GM12878 (cell line): ENCODE data around the gene LAD1. TPM values are rescaled to one million over a fixed set of nuclear protein-coding genes. Genes with fewer than 3 reads are reported as not detected.

Source experiments
- ATAC-seq: fragments of 200-7000 bp; cut with Tn5 transposase; 3 replicates; pipeline ENCODE4 v1.9.1; 2020; ENCODE audit warnings: mild to moderate bottlenecking, moderate library complexity
- Bru-seq: library from RNA; stranded (reverse); fragments of 400-500 nt; gene quantifications from one replicate; lab custom pipeline; 2021; lab: Mats Ljungman, UMichigan
- BruChase-seq, 2 experiments: library from RNA; stranded (reverse); fragments of 400-500 nt; gene quantifications; one replicate each; lab custom pipeline; 2021; lab: Mats Ljungman, UMichigan
- BruUV-seq: library from RNA; stranded (reverse); fragments of 400-500 nt; replicated peaks from 2 replicates; lab custom pipeline; 2021; lab: Mats Ljungman, UMichigan
- CTCF ChIA-PET: fragments of 300-600 bp; sonication (Branson Sonifier 250); formaldehyde crosslinking; extraction: SDS; loops from one replicate; lab custom pipeline; 2021; ENCODE audit warnings: inconsistent platforms; lab: Yijun Ruan, JAX
- POLR2A ChIA-PET: fragments of 350-600 bp; formaldehyde crosslinking; extraction: SDS; loops from one replicate; lab custom pipeline; 2021; ENCODE audit warnings: inconsistent platforms; lab: Charles Lee
- RAD21 ChIA-PET: fragments of 300-600 bp; sonication (Branson Sonifier 250); formaldehyde crosslinking; loops from one replicate; lab custom pipeline; 2023; ENCODE audit warnings: antibody characterized with exemption; ENCODE audit not compliant: unreplicated experiment; lab: Charles Lee
- SMC1A ChIA-PET: fragments of 300-600 bp; sonication (Branson Sonifier 250); formaldehyde crosslinking; loops from one replicate; lab custom pipeline; 2023; ENCODE audit not compliant: unreplicated experiment, uncharacterized antibody; lab: Charles Lee
- DNase-seq: peaks from one replicate; pipeline ENCODE4 v3.0.0-alpha.2; 2011; ENCODE audit warnings: low read depth, low spot score
- FAIRE-seq: peaks from 3 replicates; lab custom pipeline; 2011; peaks lifted over from hg19 to GRCh38; lab: Jason Lieb, UNC
- H2AFZ ChIP-seq: 2 replicates; pipeline ENCODE4 v1.6.0; 2011; ENCODE audit warnings: low read depth, low read length, control low read depth; ENCODE audit not compliant: control insufficient read depth
- H3K27ac ChIP-seq: 2 replicates; pipeline ENCODE4 v1.5.1; 2011; ENCODE audit warnings: control low read depth; ENCODE audit not compliant: control insufficient read depth, insufficient read depth
- H3K27me3 ChIP-seq, 2 experiments: replicated peaks in 1 of 2; 2 replicates each; pipeline versions ENCODE4 v1.6.0 to v1.6.1; 2011; ENCODE audit warnings: low read length in 1 of 2; ENCODE audit not compliant: control insufficient read depth in 2 of 2, insufficient read depth in 2 of 2
- H3K36me3 ChIP-seq, 2 experiments: 2 replicates each; pipeline ENCODE4 v1.5.1; 2011; ENCODE audit warnings: low read length in 1 of 2; ENCODE audit not compliant: control insufficient read depth in 2 of 2, insufficient read depth in 2 of 2
- H3K4me1 ChIP-seq: 2 replicates; pipeline ENCODE4 v1.6.1; 2011; ENCODE audit warnings: mild to moderate bottlenecking, low read length, moderate library complexity, mixed read lengths; ENCODE audit not compliant: control insufficient read depth, insufficient read depth
- H3K4me2 ChIP-seq: 2 replicates; pipeline ENCODE4 v1.6.0; 2011; ENCODE audit warnings: control low read depth; ENCODE audit not compliant: control insufficient read depth, insufficient read depth
- H3K4me3 ChIP-seq: fragments of 200-600 bp; sonication (generic); 2 replicates; pipeline ENCODE4 v1.5.1; 2016
- H3K79me2 ChIP-seq: 2 replicates; pipeline ENCODE4 v1.6.0; 2011; ENCODE audit warnings: low read length; ENCODE audit not compliant: control insufficient read depth, insufficient read depth
- H3K9ac ChIP-seq: 2 replicates; pipeline ENCODE4 v1.8.0; 2011; ENCODE audit warnings: low read length, control low read depth, mixed read lengths; ENCODE audit not compliant: control insufficient read depth, insufficient read depth
- H3K9me3 ChIP-seq: replicated peaks from 3 replicates; pipeline ENCODE4 v1.5.1; 2011; ENCODE audit warnings: mild to moderate bottlenecking, low read length; ENCODE audit not compliant: control insufficient read depth, insufficient read depth
- H4K20me1 ChIP-seq: 2 replicates; pipeline ENCODE4 v1.6.0; 2011; ENCODE audit not compliant: control insufficient read depth, insufficient read depth
- ESRRA ChIP-seq: IDR thresholded peaks from 2 replicates; pipeline ENCODE4 v1.6.1; 2012; ENCODE audit warnings: mild to moderate bottlenecking, low read length, improper control_type of control experiment
- HCFC1 ChIP-seq: fragments of 150-350 bp; IDR thresholded peaks from 2 replicates; pipeline ENCODE4 v1.6.1; 2014; ENCODE audit warnings: low read length
- JUND ChIP-seq: IDR thresholded peaks from 2 replicates; pipeline ENCODE4 v1.6.1; 2012; ENCODE audit warnings: low read depth, mild to moderate bottlenecking, low read length, improper control_type of control experiment, moderate library complexity
- KDM1A ChIP-seq: fragments of 200-600 bp; sonication (generic); IDR thresholded peaks from 2 replicates; pipeline ENCODE4 v1.6.1; 2016; ENCODE audit warnings: borderline replicate concordance
- NR2C1 ChIP-seq: fragments of 450-650 bp; IDR thresholded peaks from 2 replicates; pipeline ENCODE4 v1.6.1; 2017; ENCODE audit warnings: antibody characterized with exemption, mild to moderate bottlenecking, moderate library complexity
- RB1 ChIP-seq: fragments of 450-650 bp; formaldehyde crosslinking; IDR thresholded peaks from 2 replicates; pipeline ENCODE4 v1.6.1; 2017; ENCODE audit warnings: mild to moderate bottlenecking, borderline replicate concordance
- SUZ12 ChIP-seq: fragments of 200-600 bp; sonication (generic); IDR thresholded peaks from one replicate; pipeline ENCODE4 v1.6.1; 2018; ENCODE audit warnings: antibody characterized with exemption, mild to moderate bottlenecking; ENCODE audit not compliant: unreplicated experiment
- YBX1 ChIP-seq: fragments of 450-650 bp; IDR thresholded peaks from 2 replicates; pipeline ENCODE4 v1.6.1; 2016; ENCODE audit warnings: antibody characterized with exemption
- WGBS: methylation state at CpG from one replicate; pipeline ENCODE4 v1.1.6; 2016; ENCODE audit warnings: low lambda C conversion rate; ENCODE audit not compliant: insufficient replicate concordance, insufficient coverage; ENCODE audit errors: missing lambda C conversion rate; 5-methylcytosine and 5-hydroxymethylcytosine counted together
- in situ Hi-C: fragments of 300-500 bp; cut with MboI; formaldehyde crosslinking; loops from 9 replicates; pipeline ENCODE4 v1.14.3; 2018; ENCODE audit warnings: mixed read lengths
- intact Hi-C: fragments of 100-400 bp; cut with micrococcal nuclease; formaldehyde crosslinking; loops from one replicate; pipeline ENCODE4 v1.14.2; 2022; ENCODE audit not compliant: unreplicated experiment
- long read RNA-seq, 2 experiments: library from polyadenylated mRNA; unstranded; transcript quantifications; one replicate each; pipeline ENCODE4 v2.0.0, GENCODE V29; 2019 to 2020
- polyA minus RNA-seq, 3 experiments: library from RNA; depleted of rRNA, polyadenylated mRNA; stranded (reverse); fragments of >200 nt; gene quantifications; 2 replicates each; pipeline ENCODE4 v1.2.3, GENCODE V29; 2011
- polyA plus RNA-seq, 11 experiments: library from polyadenylated mRNA; depleted of rRNA in 4 of 11; unstranded in 6 of 11; stranded (reverse) in 5 of 11; fragments of >200 nt; fragmentation: Nextera tagmentation in 4 of 11; fragmentation: Illumina TruSeq in 1 of 11; extraction: Ambion mirVana in 4 of 11; extraction: Trizol in 1 of 11; gene quantifications; 1 replicate in 1 of 11; 2 replicates in 10 of 11; pipeline versions ENCODE4 v1.2.1 to v1.2.3, GENCODE V29; 2011 to 2016; ENCODE audit warnings: inconsistent platforms in 2 of 11, missing spikeins in 2 of 11, low read depth in 1 of 11
- total RNA-seq, 4 experiments: library from RNA; depleted of rRNA in 3 of 4; stranded (reverse); fragments of >200 nt in 3 of 4; fragmentation: Illumina TruSeq in 1 of 4; extraction: Trizol in 1 of 4; gene quantifications; 2 replicates each; pipeline versions ENCODE4 v1.2.1 to v1.2.3, GENCODE V29; 2013 to 2021
- TF ChIP-seq, protein P1 (sequence below): IDR thresholded peaks from 2 replicates; pipeline ENCODE4 v1.6.1; 2011; ENCODE audit warnings: borderline replicate concordance, low read depth, mild to moderate bottlenecking, moderate library complexity, mixed read lengths, low read length; ENCODE audit not compliant: insufficient read depth; ENCODE audit errors: extremely low read length
- TF ChIP-seq, protein P2 (sequence below): IDR thresholded peaks from 2 replicates; pipeline ENCODE4 v1.6.1; 2011; ENCODE audit warnings: low read depth, mild to moderate bottlenecking, low read length, moderate library complexity, borderline replicate concordance; ENCODE audit errors: extremely low read depth
- TF ChIP-seq, protein P3 (sequence below): fragments of 450-650 bp; IDR thresholded peaks from 2 replicates; pipeline ENCODE4 v1.6.1; 2017; ENCODE audit warnings: antibody characterized with exemption, mild to moderate bottlenecking, moderate library complexity
- TF ChIP-seq, protein P4 (sequence below): fragments of 150-350 bp; IDR thresholded peaks from 2 replicates; pipeline ENCODE4 v1.6.1; 2016; ENCODE audit warnings: low read depth, low read length

The LAD1 gene, protein sequence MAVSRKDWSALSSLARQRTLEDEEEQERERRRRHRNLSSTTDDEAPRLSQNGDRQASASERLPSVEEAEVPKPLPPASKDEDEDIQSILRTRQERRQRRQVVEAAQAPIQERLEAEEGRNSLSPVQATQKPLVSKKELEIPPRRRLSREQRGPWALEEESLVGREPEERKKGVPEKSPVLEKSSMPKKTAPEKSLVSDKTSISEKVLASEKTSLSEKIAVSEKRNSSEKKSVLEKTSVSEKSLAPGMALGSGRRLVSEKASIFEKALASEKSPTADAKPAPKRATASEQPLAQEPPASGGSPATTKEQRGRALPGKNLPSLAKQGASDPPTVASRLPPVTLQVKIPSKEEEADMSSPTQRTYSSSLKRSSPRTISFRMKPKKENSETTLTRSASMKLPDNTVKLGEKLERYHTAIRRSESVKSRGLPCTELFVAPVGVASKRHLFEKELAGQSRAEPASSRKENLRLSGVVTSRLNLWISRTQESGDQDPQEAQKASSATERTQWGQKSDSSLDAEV
- 0.40 and 0.91 TPM in 2 replicates for total RNA-seq (2013; cell fraction: nucleolus; rRNA removed)
- 0.22 and 0.40 TPM in 2 replicates for total RNA-seq (2014; rRNA removed)
- total RNA-seq (2014; rRNA removed; fragmentation: Illumina TruSeq; extraction: Trizol), result 0.18 and 0.40 TPM in 2 replicates
- 0.26 and 0.53 TPM in 2 replicates for total RNA-seq (2021)
- polyA plus RNA-seq (2011; ENCODE audit: low read depth), result 0.33 TPM
- polyA plus RNA-seq (2011; rRNA removed), result 0.05 TPM in 1 of 2 replicates, not detected in the other
- 0.09 TPM in 1 of 2 replicates, not detected in the other for polyA plus RNA-seq (2011; cell fraction: cytosol; rRNA removed)
- polyA plus RNA-seq (2011; cell fraction: nucleus; rRNA removed), result 0.07 TPM in 1 of 2 replicates, not detected in the other
- 0.31 and 0.77 TPM in 2 replicates for polyA plus RNA-seq (2012)
- polyA plus RNA-seq (2014; fragmentation: Illumina TruSeq; extraction: Trizol), result 0.11 and 0.48 TPM in 2 replicates
- polyA plus RNA-seq (2014; fragmentation: Nextera tagmentation; extraction: Ambion mirVana), result not detected
- 0.32 and 0.80 TPM in 2 replicates for polyA plus RNA-seq (2014; rRNA removed)
- under 1 TPM in 1 of 2 experiments, not detected in 1; 0.16 TPM for polyA plus RNA-seq (2016; fragmentation: Nextera tagmentation; extraction: Ambion mirVana)
- polyA minus RNA-seq (2011; rRNA and poly(A)+ RNA removed), result not detected in 2 replicates
- polyA minus RNA-seq (2011; cell fraction: cytosol; rRNA and poly(A)+ RNA removed), result not detected in 2 replicates
- not detected in 2 replicates for polyA minus RNA-seq (2011; cell fraction: nucleus; rRNA and poly(A)+ RNA removed)
- percentile 24 among the genes with signal in this experiment for Bru-seq, nascent RNA
- percentile 18 among the genes with signal in this experiment for BruChase-seq, experiment 1, labeled RNA remaining after a 6-hour chase
- percentile 20 among the genes with signal in this experiment for BruChase-seq, experiment 2, labeled RNA remaining after a 2-hour chase
- long read RNA-seq, experiment 1, result 0 reads
- long read RNA-seq, experiment 2, result 0 reads

DNA sequence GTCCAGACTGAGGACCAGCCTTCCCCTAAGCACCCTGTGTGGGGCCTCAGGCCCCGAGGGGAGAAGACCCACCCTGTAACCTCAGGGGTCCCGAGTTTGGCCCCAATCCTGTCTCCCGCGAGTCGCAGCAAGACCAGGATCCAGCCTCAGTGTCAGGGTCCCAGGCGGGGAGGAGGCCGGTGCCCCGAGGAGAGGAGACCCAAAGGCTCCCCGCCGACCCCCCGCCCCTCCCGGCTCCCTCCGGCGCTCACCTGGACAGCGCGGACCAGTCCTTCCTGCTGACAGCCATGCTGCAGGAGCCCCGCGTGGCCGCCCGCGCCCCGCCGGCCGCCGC lies at the start of gene LAD1:
TSS of gene LAD1 (minus strand) at position 307 of the 334 bp plus-strand sequence. CDS start at position 289, 18 bp downstream.
- POLR2A ChIA-PET, result no interaction called here
- SMC1A ChIA-PET, result no interaction called here
- no peaks in the 10 kb centered on the region for H3K36me3 ChIP-seq
- H3K4me3 ChIP-seq, result no peak within 1 kb of the TSS
- CTCF ChIA-PET, result no interaction called here
- RAD21 ChIA-PET, result no interaction called here
- in situ Hi-C loops, result no loop called here
- H3K4me1 ChIP-seq, result no peaks in the 10 kb centered on the region; the same call in 1 of the 2 replicates
- intact Hi-C loops, result no loop called here
- H3K4me2 ChIP-seq, result no peak within 1 kb of the TSS
- no peak for ATAC-seq
- H2AFZ ChIP-seq, result no peak within 1 kb of the TSS
- no peaks in the 10 kb centered on the region for H4K20me1 ChIP-seq
- BruUV-seq, result no TSS peak
- no peak within 1 kb of the TSS for H3K9ac ChIP-seq
- no peak for FAIRE-seq
- no peaks in the 10 kb centered on the region for H3K79me2 ChIP-seq
- DNase-seq, result no peak
- WGBS, result 0% methylated on average over 2 of the region's 25 CpGs
- no peaks in the 10 kb centered on the region for H3K9me3 ChIP-seq
- no peak within 1 kb of the TSS for H3K27ac ChIP-seq
- H3K27me3 ChIP-seq, result no peaks in the 10 kb centered on the region
- no peak for TF ChIP-seq JUND
- TF ChIP-seq, protein P1, sequence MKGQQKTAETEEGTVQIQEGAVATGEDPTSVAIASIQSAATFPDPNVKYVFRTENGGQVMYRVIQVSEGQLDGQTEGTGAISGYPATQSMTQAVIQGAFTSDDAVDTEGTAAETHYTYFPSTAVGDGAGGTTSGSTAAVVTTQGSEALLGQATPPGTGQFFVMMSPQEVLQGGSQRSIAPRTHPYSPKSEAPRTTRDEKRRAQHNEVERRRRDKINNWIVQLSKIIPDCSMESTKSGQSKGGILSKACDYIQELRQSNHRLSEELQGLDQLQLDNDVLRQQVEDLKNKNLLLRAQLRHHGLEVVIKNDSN, result no peak
- TF ChIP-seq YBX1, result no peak
- no peak for TF ChIP-seq RB1
- TF ChIP-seq, protein P2, sequence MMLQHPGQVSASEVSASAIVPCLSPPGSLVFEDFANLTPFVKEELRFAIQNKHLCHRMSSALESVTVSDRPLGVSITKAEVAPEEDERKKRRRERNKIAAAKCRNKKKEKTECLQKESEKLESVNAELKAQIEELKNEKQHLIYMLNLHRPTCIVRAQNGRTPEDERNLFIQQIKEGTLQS, result no peak
- TF ChIP-seq SUZ12, result no peak
- no peak for TF ChIP-seq ESRRA
- no peak for TF ChIP-seq NR2C1
- TF ChIP-seq, protein P3, sequence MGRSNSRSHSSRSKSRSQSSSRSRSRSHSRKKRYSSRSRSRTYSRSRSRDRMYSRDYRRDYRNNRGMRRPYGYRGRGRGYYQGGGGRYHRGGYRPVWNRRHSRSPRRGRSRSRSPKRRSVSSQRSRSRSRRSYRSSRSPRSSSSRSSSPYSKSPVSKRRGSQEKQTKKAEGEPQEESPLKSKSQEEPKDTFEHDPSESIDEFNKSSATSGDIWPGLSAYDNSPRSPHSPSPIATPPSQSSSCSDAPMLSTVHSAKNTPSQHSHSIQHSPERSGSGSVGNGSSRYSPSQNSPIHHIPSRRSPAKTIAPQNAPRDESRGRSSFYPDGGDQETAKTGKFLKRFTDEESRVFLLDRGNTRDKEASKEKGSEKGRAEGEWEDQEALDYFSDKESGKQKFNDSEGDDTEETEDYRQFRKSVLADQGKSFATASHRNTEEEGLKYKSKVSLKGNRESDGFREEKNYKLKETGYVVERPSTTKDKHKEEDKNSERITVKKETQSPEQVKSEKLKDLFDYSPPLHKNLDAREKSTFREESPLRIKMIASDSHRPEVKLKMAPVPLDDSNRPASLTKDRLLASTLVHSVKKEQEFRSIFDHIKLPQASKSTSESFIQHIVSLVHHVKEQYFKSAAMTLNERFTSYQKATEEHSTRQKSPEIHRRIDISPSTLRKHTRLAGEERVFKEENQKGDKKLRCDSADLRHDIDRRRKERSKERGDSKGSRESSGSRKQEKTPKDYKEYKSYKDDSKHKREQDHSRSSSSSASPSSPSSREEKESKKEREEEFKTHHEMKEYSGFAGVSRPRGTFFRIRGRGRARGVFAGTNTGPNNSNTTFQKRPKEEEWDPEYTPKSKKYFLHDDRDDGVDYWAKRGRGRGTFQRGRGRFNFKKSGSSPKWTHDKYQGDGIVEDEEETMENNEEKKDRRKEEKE, result no peak
- TF ChIP-seq HCFC1, result no peak
- no peak for TF ChIP-seq KDM1A
- TF ChIP-seq, protein P4, sequence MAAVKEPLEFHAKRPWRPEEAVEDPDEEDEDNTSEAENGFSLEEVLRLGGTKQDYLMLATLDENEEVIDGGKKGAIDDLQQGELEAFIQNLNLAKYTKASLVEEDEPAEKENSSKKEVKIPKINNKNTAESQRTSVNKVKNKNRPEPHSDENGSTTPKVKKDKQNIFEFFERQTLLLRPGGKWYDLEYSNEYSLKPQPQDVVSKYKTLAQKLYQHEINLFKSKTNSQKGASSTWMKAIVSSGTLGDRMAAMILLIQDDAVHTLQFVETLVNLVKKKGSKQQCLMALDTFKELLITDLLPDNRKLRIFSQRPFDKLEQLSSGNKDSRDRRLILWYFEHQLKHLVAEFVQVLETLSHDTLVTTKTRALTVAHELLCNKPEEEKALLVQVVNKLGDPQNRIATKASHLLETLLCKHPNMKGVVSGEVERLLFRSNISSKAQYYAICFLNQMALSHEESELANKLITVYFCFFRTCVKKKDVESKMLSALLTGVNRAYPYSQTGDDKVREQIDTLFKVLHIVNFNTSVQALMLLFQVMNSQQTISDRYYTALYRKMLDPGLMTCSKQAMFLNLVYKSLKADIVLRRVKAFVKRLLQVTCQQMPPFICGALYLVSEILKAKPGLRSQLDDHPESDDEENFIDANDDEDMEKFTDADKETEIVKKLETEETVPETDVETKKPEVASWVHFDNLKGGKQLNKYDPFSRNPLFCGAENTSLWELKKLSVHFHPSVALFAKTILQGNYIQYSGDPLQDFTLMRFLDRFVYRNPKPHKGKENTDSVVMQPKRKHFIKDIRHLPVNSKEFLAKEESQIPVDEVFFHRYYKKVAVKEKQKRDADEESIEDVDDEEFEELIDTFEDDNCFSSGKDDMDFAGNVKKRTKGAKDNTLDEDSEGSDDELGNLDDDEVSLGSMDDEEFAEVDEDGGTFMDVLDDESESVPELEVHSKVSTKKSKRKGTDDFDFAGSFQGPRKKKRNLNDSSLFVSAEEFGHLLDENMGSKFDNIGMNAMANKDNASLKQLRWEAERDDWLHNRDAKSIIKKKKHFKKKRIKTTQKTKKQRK, result no peak
